Heart left ventricle (tissue), 16 donors: ENCODE measurements around the gene NXPH4. TPM values are rescaled to one million over a fixed set of nuclear protein-coding genes. Genes with fewer than 3 reads are reported as not detected.

ENCODE experiments used
- ATAC-seq, 4 donors: fragments of 200-7000 bp; cut with Tn5 transposase; one replicate each; pipeline ENCODE4 v1.9.1; 2020 to 2022; ENCODE audit warnings: moderate library complexity in 4 of 4, mild to moderate bottlenecking in 3 of 4, moderate number of reproducible peaks in 1 of 4
- DNase-seq, 5 donors: peaks; one replicate each; pipeline ENCODE4 v3.0.0-alpha.2; 2020
- H3K27ac ChIP-seq, 12 donors: fragments of 200-600 bp; sonication (generic) in 4 of 12; one replicate each; pipeline versions ENCODE4 v1.5.0 to v1.8.0; 2016 to 2022; ENCODE audit warnings: mild to moderate bottlenecking in 2 of 12
- H3K27me3 ChIP-seq, 9 donors: fragments of 200-600 bp; sonication (generic) in 2 of 9; one replicate each; pipeline versions ENCODE4 v1.5.1 to v1.8.0; 2016 to 2022; ENCODE audit warnings: mild to moderate bottlenecking in 3 of 9
- H3K36me3 ChIP-seq, 9 donors: fragments of 200-600 bp; sonication (generic) in 2 of 9; one replicate each; pipeline versions ENCODE4 v1.5.0 to v1.8.0; 2018 to 2022; ENCODE audit warnings: mild to moderate bottlenecking in 2 of 9
- H3K4me1 ChIP-seq, 12 donors: fragments of 200-600 bp; sonication (generic) in 4 of 12; one replicate each; pipeline versions ENCODE4 v1.5.0 to v1.8.0; 2016 to 2022; ENCODE audit warnings: mild to moderate bottlenecking in 3 of 12
- H3K4me3 ChIP-seq, 12 donors: fragments of 200-600 bp; sonication (generic) in 4 of 12; one replicate each; pipeline versions ENCODE4 v1.5.0 to v1.8.0; 2017 to 2022; ENCODE audit warnings: mild to moderate bottlenecking in 9 of 12, moderate library complexity in 4 of 12
- H3K9me3 ChIP-seq, 12 donors: fragments of 200-600 bp; sonication (generic) in 4 of 12; one replicate each; pipeline versions ENCODE4 v1.5.0 to v1.8.0; 2016 to 2022; ENCODE audit warnings: mild to moderate bottlenecking in 1 of 12
- CTCF ChIP-seq, 12 donors: fragments of 200-600 bp; sonication (generic) in 4 of 12; IDR thresholded peaks; one replicate each; pipeline versions ENCODE4 v1.5.0 to v1.8.0; 2018 to 2022; ENCODE audit warnings: antibody characterized with exemption in 12 of 12, mild to moderate bottlenecking in 5 of 12
- POLR2A ChIP-seq, 2 donors: fragments of 450-650 bp; IDR thresholded peaks; one replicate each; pipeline ENCODE4 v1.6.1; 2017; ENCODE audit warnings: antibody characterized with exemption in 2 of 2, mild to moderate bottlenecking in 2 of 2, moderate library complexity in 2 of 2
- WGBS, 4 donors: extraction: QIAGEN DNeasy Blood & Tissue Kit in 2 of 4; methylation state at CpG; one replicate each; pipeline versions ENCODE4 v1.1.5 to v1.1.7; 2013 to 2018; 5-methylcytosine and 5-hydroxymethylcytosine counted together
- intact Hi-C, 10 donors: fragments of 100-400 bp; cut with DNase I; formaldehyde crosslinking; loops; one replicate each; pipeline versions ENCODE4 v1.11.1 to v1.14.2; 2022
- polyA plus RNA-seq, 2 donors: library from polyadenylated mRNA; stranded (reverse); fragments of 200-250 nt; gene quantifications; one replicate each; pipeline ENCODE4 v1.2.3, GENCODE V29; 2013
- total RNA-seq, 9 donors: library from RNA; depleted of rRNA in 2 of 9; stranded (reverse); fragments of >200 nt in 2 of 9; fragmentation: NEBNext Ultra II Directional in 3 of 9; extraction: Animal tissue kit (Norgen Biotek cat#: 25700) in 3 of 9; gene quantifications; one replicate each; pipeline versions ENCODE4 v1.1.0 to v1.2.4, GENCODE V29; 2016 to 2023
- donor health status: ischemic (EF 13 %, LVEDD 7.1; RV severe dilation, severe dysfunction).
- donor health status: healthy with polysubstance abuse.
- donor health status: DM: no; HTN: yes; CAD: no.
- donor health status: DM: no; HTN: no; CAD: no.
- donor health status: ischemic (EF 25% LVEDD 6.9; RV normal size, moderate dysfunction).
- donor health status: ischemic (EF 25% LVEDD 5.7; RV mildly dilated, moderate dysfunction).
- donor health status: healthy.
- donor health status: DM: yes; HTN: yes; CAD: no.
- donor health status: ischemic (EF 35%, LVEDD 5.7; RV mildly dilated, moderate dysfunction).
- donor health status: nonischemic (EF 11% LVEDD 7.7; RV severe dilation, severe dysfunction).
- donor health status: DM: yes; HTN: yes; CAD: no.
- donor health status: PGD.
- donor health status: ischemic (EF 29% LVEDD 5.4; RV normal size, mild dysfunction).
- donor health status: nonischemic (EF 23%, LVEDD 6.1; RV moderate dilation, normal function).

NXPH4 gene
- total and polyA plus RNA-seq, 11 donors: 1.3 to 8.0 (median 3.0) TPM

GRCh38 chr12:57201219-57201618 is 15.4 kb upstream of the NXPH4 start:
- intact Hi-C loops: no loop called here
- no peak overlapping the region for H3K27ac ChIP-seq
- no peaks in the 10 kb centered on the region for H3K4me1 ChIP-seq
- ATAC-seq (no peak), DNase-seq (no peak)
- H3K9me3 ChIP-seq: no peaks in the 10 kb centered on the region
- H3K27me3 ChIP-seq: no peaks in the 10 kb centered on the region
- peaks cover 0 to 100% (median 99%) of the 10 kb centered on the region in 9 donors for H3K36me3 ChIP-seq
- H3K4me3 ChIP-seq: no peak overlapping the region
- TF ChIP-seq POLR2A (IDR thresholded peaks at IDR 0.05) (no peak), CTCF (IDR thresholded peaks at IDR 0.05) (no peak)
- WGBS, 4 donors: 78 to 85% (median 81%) methylated on average over 8 of the region's 8 CpGs

- intact Hi-C loops: no loop called here
- Histone ChIP-seq H3K27me3 (no peaks in the 10 kb centered on the region), H3K9me3 (no peaks in the 10 kb centered on the region), H3K27ac (no peak overlapping the region), H3K4me1 (no peaks in the 10 kb centered on the region), H3K36me3 (peaks cover 0 to 100% (median 99%) of the 10 kb centered on the region in 9 donors), H3K4me3 (no peak overlapping the region)
- ATAC-seq (no peak), DNase-seq (no peak)
- WGBS, 4 donors: 88 to 90% (median 88%) methylated on average over 14 to 16 of the region's 16 CpGs
- no peak for TF ChIP-seq CTCF (IDR thresholded peaks at IDR 0.05)
- TF ChIP-seq POLR2A (IDR thresholded peaks at IDR 0.05): no peak
Observed at GRCh38 chr12:57201631-57202030, 15.0 kb upstream of the NXPH4 start.

GRCh38 chr12:57202321-57202720 is 14.3 kb upstream of the NXPH4 start:
- Histone ChIP-seq H3K4me3 (no peak overlapping the region), H3K27me3 (no peaks in the 10 kb centered on the region), H3K27ac (no peak overlapping the region), H3K36me3 (peaks cover 0 to 100% (median 97%) of the 10 kb centered on the region in 9 donors), H3K9me3 (no peaks in the 10 kb centered on the region), H3K4me1 (no peaks in the 10 kb centered on the region)
- DNase-seq: no peak
- intact Hi-C loops: no loop called here
- no peak for ATAC-seq
- 91 to 95% (median 93%) methylated on average over 19 of the region's 19 CpGs for WGBS, 4 donors
- TF ChIP-seq CTCF (IDR thresholded peaks at IDR 0.05) (no peak), POLR2A (IDR thresholded peaks at IDR 0.05) (no peak)

DNA sequence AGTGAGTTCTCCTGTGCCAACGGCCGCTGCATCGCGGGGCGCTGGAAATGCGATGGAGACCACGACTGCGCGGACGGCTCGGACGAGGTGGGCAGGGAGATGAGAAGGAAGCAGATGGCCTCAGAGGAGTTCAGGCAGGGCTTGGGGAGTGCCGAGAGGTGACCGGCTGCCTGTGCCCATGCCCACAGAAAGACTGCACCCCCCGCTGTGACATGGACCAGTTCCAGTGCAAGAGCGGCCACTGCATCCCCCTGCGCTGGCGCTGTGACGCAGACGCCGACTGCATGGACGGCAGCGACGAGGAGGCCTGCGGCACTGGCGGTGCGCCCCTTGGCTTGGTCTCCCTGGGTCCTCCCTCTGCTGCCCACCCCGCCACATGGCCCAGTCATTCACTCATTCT is 13.4 kb upstream of the NXPH4 start:
- H3K27me3 ChIP-seq: no peaks in the 10 kb centered on the region
- DNase-seq: no peak
- no peak overlapping the region for H3K4me3 ChIP-seq
- H3K4me1 ChIP-seq: peaks cover 2 to 5% (median 4%) of the 10 kb centered on the region in 12 donors
- WGBS, 4 donors: 93 to 98% (median 96%) methylated on average over 28 of the region's 28 CpGs
- intact Hi-C loops: no loop called here
- H3K27ac ChIP-seq: no peak overlapping the region
- ATAC-seq: no peak
- peaks cover 0 to 100% (median 97%) of the 10 kb centered on the region in 9 donors for H3K36me3 ChIP-seq
- TF ChIP-seq CTCF (IDR thresholded peaks at IDR 0.05): no peak
- no peak for TF ChIP-seq POLR2A (IDR thresholded peaks at IDR 0.05)
- H3K9me3 ChIP-seq: no peaks in the 10 kb centered on the region
